ENCODE data around the gene PHYHD1. TPM values are rescaled to one million over a fixed set of nuclear protein-coding genes. Genes with fewer than 3 reads are reported as not detected.
A peak's percentile ranks its signal among the peaks of the same experiment; 100 is the strongest.

PHYHD1 gene
- polyA plus RNA-seq, 2 of the 4 experiments (the other 2 are of a cell fraction): not detected

DNA sequence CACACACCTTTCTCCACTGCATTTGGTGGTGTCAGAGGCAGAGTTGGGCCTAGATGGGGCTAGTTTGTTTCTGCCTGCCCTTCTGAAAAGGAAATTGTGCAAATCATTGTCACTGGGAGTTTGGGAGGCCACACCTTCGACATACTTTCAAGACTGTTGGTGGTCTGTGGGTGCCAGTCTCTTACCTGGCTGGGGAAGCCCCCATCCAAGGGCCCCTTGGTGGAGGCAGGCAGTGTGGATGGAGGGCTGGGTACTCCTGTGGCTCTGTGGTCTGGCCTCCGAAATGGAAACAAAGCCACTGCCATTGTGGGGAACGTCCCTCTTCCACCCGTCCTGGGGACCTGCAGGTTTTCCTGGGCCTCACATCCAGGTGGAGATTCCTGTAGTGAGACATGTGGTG is 10.9 kb upstream of the PHYHD1 start (continued):
- TF ChIP-seq RNF2 (IDR thresholded peaks at IDR 0.05; ENCODE audit: borderline replicate concordance, low read depth) (no peak), BHLHE40 (IDR thresholded peaks at IDR 0.05; ENCODE audit: low read depth, low read length) (no peak), CHD2 (IDR thresholded peaks at IDR 0.05; ENCODE audit: low read length, partially characterized antibody) (no peak), ZSCAN20 (CRISPR knock-in tag; IDR thresholded peaks at IDR 0.05) (no peak)

DNA sequence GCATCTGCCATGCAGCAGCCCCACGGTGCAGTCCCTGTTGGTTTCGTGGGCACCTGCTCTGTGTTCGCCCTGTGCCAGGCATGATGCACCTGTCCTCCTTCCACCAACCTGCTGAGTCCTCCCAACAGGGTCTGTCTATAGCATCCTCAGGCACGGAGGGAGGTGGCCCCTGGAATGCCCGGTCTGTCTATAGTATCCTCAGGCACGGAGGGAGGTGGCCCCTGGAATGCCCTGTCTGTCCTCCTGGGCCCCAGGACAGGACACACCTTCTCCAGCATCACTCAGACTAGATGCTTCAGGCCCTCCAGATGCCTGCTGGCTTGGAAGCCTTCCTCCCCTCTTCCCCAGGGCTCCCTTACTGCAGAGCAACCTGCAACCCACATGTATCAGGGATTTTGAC is 9.9 kb upstream of the PHYHD1 start:
- DNase-seq (ENCODE audit: low read depth in 1 of 2, low spot score in 1 of 2): no peak
- 66% methylated on average over 6 of the region's 6 CpGs for WGBS (ENCODE audit: missing lambda C conversion rate)
- FAIRE-seq: no peak
- no peak for TF ChIP-seq TFCP2L1 (CRISPR knock-in tag; IDR thresholded peaks at IDR 0.05)
- peak overlapping the region; percentile 91 to 97 for H3K27ac ChIP-seq
- peak in 1 of 2 experiments; percentile 15; a peak in 2 of 6 replicates for ATAC-seq
- CTCF ChIA-PET: interaction anchor here (0.5 to 3.2 kb wide), 2 partner anchors 15 to 16 kb away, joined by 3 to 21 read pairs; no protein-coding TSS in a partner anchor
- peak overlapping the region; percentile 79 for H3K4me2 ChIP-seq
- no peak overlapping the region for H3K4me3 ChIP-seq
- H3K9me3 ChIP-seq: no peaks in the 10 kb centered on the region
- H3K4me1 ChIP-seq: peaks cover 47% of the 10 kb centered on the region
- POLR2A ChIA-PET: no interaction called here

DNA sequence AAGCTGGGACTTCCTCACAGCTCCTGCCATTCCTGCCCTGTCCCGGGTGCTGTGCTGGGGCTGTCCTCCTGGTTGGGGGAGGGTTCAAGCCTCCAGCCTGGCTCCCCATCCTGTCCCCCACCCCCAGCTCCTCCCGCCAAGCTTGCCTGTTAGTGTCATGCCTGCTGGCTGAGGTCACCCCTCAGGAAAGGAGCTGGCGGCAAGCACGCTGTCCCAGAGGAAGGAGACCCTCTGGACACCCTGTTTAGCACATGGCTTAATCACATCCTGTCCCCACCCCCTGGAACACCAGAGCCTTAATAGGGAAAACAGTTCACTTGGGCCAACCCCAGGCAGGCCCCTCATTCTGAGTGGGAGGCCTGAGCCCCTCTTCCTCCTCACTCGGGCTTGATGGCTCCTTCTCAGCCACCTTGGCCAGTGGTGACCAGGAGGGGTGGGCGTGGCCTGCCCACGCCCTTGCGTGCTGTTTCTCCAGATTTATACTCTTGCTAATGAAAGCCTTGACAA is 9.2 kb upstream of the PHYHD1 start:
- WGBS (ENCODE audit: missing lambda C conversion rate): 10% methylated on average over 7 of the region's 8 CpGs
- no peaks in the 10 kb centered on the region for H3K9me3 ChIP-seq
- TF ChIP-seq EHF (CRISPR knock-in tag; IDR thresholded peaks at IDR 0.05): peak; percentile 9; the same call in 1 of the 2 replicates
- no peak for TF ChIP-seq BHLHE40 (IDR thresholded peaks at IDR 0.05; ENCODE audit: low read depth, low read length)
- no peak for TF ChIP-seq MAFK (IDR thresholded peaks at IDR 0.05; ENCODE audit: partially characterized antibody)
- TF ChIP-seq EP300 (IDR thresholded peaks at IDR 0.05): peak in 1 of 2 experiments; percentile 8; a peak in 1 of 5 replicates
- TF ChIP-seq, protein P1, sequence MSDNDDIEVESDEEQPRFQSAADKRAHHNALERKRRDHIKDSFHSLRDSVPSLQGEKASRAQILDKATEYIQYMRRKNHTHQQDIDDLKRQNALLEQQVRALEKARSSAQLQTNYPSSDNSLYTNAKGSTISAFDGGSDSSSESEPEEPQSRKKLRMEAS (IDR thresholded peaks at IDR 0.05): peak; percentile 86
- no peak for TF ChIP-seq HOXB5 (CRISPR knock-in tag; IDR thresholded peaks at IDR 0.05)
- TF ChIP-seq HOXB13 (CRISPR knock-in tag; IDR thresholded peaks at IDR 0.05; ENCODE audit: low read depth): no peak
- TF ChIP-seq FOSL2 (IDR thresholded peaks at IDR 0.05): no peak
- TF ChIP-seq FOSL2 (CRISPR knock-in tag; IDR thresholded peaks at IDR 0.05): no peak
- TF ChIP-seq HDAC2 (IDR thresholded peaks at IDR 0.05): no peak
- TF ChIP-seq CHD4 (IDR thresholded peaks at IDR 0.05; ENCODE audit: borderline replicate concordance): no peak
- TF ChIP-seq HEYL (CRISPR knock-in tag; IDR thresholded peaks at IDR 0.05): no peak
- TF ChIP-seq, protein P2, sequence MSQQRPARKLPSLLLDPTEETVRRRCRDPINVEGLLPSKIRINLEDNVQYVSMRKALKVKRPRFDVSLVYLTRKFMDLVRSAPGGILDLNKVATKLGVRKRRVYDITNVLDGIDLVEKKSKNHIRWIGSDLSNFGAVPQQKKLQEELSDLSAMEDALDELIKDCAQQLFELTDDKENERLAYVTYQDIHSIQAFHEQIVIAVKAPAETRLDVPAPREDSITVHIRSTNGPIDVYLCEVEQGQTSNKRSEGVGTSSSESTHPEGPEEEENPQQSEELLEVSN (IDR thresholded peaks at IDR 0.05; ENCODE audit: borderline replicate concordance, low read depth): peak; percentile 67
- TF ChIP-seq, protein P3, sequence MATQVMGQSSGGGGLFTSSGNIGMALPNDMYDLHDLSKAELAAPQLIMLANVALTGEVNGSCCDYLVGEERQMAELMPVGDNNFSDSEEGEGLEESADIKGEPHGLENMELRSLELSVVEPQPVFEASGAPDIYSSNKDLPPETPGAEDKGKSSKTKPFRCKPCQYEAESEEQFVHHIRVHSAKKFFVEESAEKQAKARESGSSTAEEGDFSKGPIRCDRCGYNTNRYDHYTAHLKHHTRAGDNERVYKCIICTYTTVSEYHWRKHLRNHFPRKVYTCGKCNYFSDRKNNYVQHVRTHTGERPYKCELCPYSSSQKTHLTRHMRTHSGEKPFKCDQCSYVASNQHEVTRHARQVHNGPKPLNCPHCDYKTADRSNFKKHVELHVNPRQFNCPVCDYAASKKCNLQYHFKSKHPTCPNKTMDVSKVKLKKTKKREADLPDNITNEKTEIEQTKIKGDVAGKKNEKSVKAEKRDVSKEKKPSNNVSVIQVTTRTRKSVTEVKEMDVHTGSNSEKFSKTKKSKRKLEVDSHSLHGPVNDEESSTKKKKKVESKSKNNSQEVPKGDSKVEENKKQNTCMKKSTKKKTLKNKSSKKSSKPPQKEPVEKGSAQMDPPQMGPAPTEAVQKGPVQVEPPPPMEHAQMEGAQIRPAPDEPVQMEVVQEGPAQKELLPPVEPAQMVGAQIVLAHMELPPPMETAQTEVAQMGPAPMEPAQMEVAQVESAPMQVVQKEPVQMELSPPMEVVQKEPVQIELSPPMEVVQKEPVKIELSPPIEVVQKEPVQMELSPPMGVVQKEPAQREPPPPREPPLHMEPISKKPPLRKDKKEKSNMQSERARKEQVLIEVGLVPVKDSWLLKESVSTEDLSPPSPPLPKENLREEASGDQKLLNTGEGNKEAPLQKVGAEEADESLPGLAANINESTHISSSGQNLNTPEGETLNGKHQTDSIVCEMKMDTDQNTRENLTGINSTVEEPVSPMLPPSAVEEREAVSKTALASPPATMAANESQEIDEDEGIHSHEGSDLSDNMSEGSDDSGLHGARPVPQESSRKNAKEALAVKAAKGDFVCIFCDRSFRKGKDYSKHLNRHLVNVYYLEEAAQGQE (IDR thresholded peaks at IDR 0.05): no peak
- no peak for TF ChIP-seq CEBPB (IDR thresholded peaks at IDR 0.05)
- peak overlapping the region; percentile 79 for H3K4me2 ChIP-seq
- peaks cover 53% of the 10 kb centered on the region for H3K4me1 ChIP-seq
- ATAC-seq (peak; percentile 25 to 36; a peak in 5 of 6 replicates), DNase-seq (ENCODE audit: low read depth in 1 of 2, low spot score in 1 of 2) (peak; percentile 36 to 65), FAIRE-seq (no peak)
- CTCF ChIA-PET: interaction anchor here (0.5 to 1.9 kb wide), 3 partner anchors 15 to 47 kb away, joined by 3 to 10 read pairs (median 3); no protein-coding TSS in a partner anchor
- peak overlapping the region; percentile 91 to 97 for H3K27ac ChIP-seq
- POLR2A ChIA-PET: no interaction called here
- peak overlapping the region; percentile 15; the same call in 1 of the 3 replicates for H3K4me3 ChIP-seq

Data from A549 (cell line).